ENCODE data around the gene CDC42BPA. TPM values are rescaled to one million over a fixed set of nuclear protein-coding genes. Genes with fewer than 3 reads are reported as not detected.
"Not testable (repeated sequence)": the region's sequence is repeated elsewhere in the genome, so short reads cannot be mapped to it uniquely, and the experiment has no call there.

Gene CDC42BPA
- total and polyA plus RNA-seq, 4 donors: 8.1 to 71.3 (median 33.0) TPM

DNA sequence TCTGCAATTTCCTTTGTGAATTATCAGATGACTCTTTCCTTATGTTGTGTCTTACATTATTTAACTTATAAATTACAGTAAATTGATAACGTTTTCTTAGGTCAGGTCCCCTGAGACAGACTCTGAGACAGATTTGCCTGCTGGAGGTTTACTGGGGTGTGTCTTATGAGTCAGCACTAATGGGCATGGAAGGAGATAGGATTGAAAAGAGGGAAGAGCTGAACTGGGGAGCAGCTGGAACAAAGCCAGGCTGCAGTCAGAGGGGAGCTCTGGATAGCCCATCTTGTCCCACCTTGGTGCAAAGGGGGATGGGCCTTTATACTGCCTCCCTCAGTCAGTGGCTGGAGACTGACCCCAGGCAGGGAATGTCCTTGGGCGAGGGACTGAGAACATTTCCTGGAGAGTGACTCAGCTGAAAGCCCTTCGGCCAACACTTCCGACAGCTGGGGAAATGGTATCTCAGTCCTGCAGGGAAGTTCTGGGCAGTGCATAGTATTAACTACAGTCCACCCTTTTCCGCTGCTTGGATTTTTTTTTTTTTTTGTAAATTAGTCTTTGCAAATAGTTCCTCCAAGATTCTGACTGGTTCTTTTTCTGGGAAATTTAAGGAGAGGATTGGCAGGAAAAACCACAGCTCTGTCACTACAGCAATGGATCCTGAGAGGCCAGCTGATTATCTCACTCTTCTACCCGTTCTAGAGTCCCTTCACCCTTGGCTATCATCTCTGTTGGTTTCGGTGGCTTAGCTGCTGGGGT, 39.1 kb upstream of the CDC42BPA start:
- Histone ChIP-seq H3K9me3 (ENCODE audit: control insufficient read depth, low read length) (no peaks in the 10 kb centered on the region), H3K27me3 (ENCODE audit: control insufficient read depth in 1 of 2, insufficient read depth in 2 of 2, low read length in 1 of 2) (no peaks in the 10 kb centered on the region), H3K27ac (ENCODE audit: low read depth in 1 of 2, low read length in 2 of 2) (no peak overlapping the region), H3K36me3 (ENCODE audit: control insufficient read depth in 1 of 2, insufficient read depth in 2 of 2, low read length in 1 of 2) (no peaks in the 10 kb centered on the region), H3K4me3 (ENCODE audit: low read length in 2 of 2) (no peak overlapping the region), H3K4me1 (ENCODE audit: control insufficient read depth in 1 of 2, insufficient read depth in 2 of 2, low read length in 2 of 2) (no peaks in the 10 kb centered on the region)
- ATAC-seq (ENCODE audit: low FRiP score) (peak; percentile 76), DNase-seq (peak; percentile 72 to 80)
- WGBS, 2 donors: 39 to 48% methylated on average over 7 of the region's 7 CpGs
- intact Hi-C loops (cut with DNase I): no loop called here

DNA sequence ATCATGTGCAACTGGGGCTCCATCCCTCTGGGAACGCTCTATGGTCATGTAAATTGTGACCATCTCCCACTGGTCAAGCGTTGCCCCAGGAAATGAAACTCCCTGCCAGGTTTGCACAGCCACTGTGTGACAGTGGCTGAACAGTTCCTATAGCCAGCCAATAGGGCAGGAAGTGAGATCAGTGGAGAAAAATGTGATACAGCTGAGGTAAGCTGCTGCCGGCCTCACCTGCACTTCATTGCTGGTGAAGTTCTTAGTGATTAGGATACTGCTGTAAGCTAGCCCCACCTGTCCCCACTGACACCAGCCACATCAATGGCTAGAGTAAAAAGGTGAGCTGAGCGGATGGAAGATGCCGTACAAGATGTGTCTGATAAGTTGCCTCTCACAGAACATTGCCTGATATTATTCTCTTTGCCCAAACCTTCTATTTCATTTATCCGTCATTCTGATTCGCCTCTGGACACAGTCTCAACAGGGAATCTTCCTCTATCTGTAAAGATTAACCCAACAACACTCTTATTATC, 38.4 kb upstream of the CDC42BPA start:
- WGBS, 2 donors: 81 to 86% methylated on average over 7 of the region's 7 CpGs
- no peak overlapping the region for H3K27ac ChIP-seq (ENCODE audit: low read depth in 1 of 2, low read length in 2 of 2)

DNA sequence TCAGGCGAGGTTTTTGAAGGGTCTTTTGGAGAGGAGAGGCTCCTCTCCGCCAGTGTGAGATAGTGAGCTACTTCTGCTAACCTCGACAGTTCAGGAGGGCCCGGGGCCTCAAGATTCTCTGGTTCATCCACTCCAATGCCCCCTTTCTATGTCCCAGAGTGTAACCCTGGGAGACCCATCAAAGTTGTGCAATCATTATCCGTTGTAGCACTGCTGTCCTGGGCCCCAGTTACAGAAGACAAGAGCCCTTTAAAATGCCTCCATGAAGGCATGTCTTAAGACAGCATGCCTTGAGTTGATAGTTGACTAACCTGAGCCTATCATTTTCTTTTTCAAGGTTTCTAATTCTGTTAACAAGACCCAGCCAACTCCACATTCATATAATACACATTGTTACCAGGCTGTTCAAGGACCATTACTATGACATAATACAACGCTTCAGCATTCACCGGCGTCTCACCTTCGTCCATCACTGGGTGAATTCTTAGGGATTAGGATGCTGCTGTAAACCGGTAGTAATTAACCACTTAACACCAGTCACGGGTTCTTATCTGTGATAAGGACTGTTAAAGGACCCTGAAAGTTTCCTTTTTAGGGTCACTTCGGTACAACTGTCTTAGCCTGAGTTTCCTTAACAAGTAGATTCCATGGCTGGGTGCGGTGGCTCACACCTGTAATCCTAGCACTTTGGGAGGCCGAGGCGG, 37.4 kb upstream of the CDC42BPA start:
- 94% methylated on average over 15 of the region's 15 CpGs for WGBS, 2 donors
- no peaks in the 10 kb centered on the region for H3K4me1 ChIP-seq (ENCODE audit: control insufficient read depth in 1 of 2, insufficient read depth in 2 of 2, low read length in 2 of 2)

More for the DNA sequence above, 38.4 kb upstream of the CDC42BPA start:
- intact Hi-C loops (cut with DNase I): no loop called here
- no peak for ATAC-seq (ENCODE audit: low FRiP score)
- H3K27me3 ChIP-seq (ENCODE audit: control insufficient read depth in 1 of 2, insufficient read depth in 2 of 2, low read length in 1 of 2): no peaks in the 10 kb centered on the region
- H3K36me3 ChIP-seq (ENCODE audit: control insufficient read depth in 1 of 2, insufficient read depth in 2 of 2, low read length in 1 of 2): no peaks in the 10 kb centered on the region
- no peak overlapping the region for H3K4me3 ChIP-seq (ENCODE audit: low read length in 2 of 2)
- DNase-seq: no peak
- no peaks in the 10 kb centered on the region for H3K9me3 ChIP-seq (ENCODE audit: control insufficient read depth, low read length)
- H3K4me1 ChIP-seq (ENCODE audit: control insufficient read depth in 1 of 2, insufficient read depth in 2 of 2, low read length in 2 of 2): no peaks in the 10 kb centered on the region

DNA sequence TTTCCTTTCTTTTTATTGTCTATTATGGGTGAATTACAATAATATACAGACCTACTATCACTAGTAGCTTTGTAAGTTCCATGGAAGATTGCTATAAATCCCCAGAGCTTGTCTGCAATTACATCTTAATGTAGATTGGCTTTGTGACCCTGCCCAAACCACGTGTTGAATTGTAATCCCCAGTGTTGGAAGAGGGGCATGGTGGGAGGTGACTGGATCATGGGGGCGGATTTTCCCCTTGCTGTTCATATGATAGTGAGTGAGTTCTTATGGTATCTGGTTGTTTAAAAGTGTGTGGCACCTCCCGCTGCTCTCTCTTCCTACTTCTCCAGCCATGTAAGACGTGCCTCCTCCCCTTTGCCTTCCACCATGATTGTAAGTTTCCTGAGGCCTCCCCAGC, 34.9 kb upstream of the CDC42BPA start:
- no peak overlapping the region for H3K4me3 ChIP-seq (ENCODE audit: low read length in 2 of 2)
- 89 to 91% methylated on average over 4 of the region's 4 CpGs for WGBS, 2 donors
- no peaks in the 10 kb centered on the region for H3K36me3 ChIP-seq (ENCODE audit: control insufficient read depth in 1 of 2, insufficient read depth in 2 of 2, low read length in 1 of 2)
- H3K4me1 ChIP-seq (ENCODE audit: control insufficient read depth in 1 of 2, insufficient read depth in 2 of 2, low read length in 2 of 2): no peaks in the 10 kb centered on the region
- no peaks in the 10 kb centered on the region for H3K27me3 ChIP-seq (ENCODE audit: control insufficient read depth in 1 of 2, insufficient read depth in 2 of 2, low read length in 1 of 2)
- H3K9me3 ChIP-seq (ENCODE audit: control insufficient read depth, low read length): no peaks in the 10 kb centered on the region
- no peak overlapping the region for H3K27ac ChIP-seq (ENCODE audit: low read depth in 1 of 2, low read length in 2 of 2)
- ATAC-seq (ENCODE audit: low FRiP score) (no peak), DNase-seq (no peak)
- intact Hi-C loops (cut with DNase I): no loop called here

More for the DNA sequence above, 37.4 kb upstream of the CDC42BPA start:
- no peak overlapping the region for H3K4me3 ChIP-seq (ENCODE audit: low read length in 2 of 2)
- H3K36me3 ChIP-seq (ENCODE audit: control insufficient read depth in 1 of 2, insufficient read depth in 2 of 2, low read length in 1 of 2): no peaks in the 10 kb centered on the region
- DNase-seq (no peak), ATAC-seq (ENCODE audit: low FRiP score) (no peak)
- H3K27ac ChIP-seq (ENCODE audit: low read depth in 1 of 2, low read length in 2 of 2): no peak overlapping the region
- intact Hi-C loops (cut with DNase I): no loop called here
- no peaks in the 10 kb centered on the region for H3K9me3 ChIP-seq (ENCODE audit: control insufficient read depth, low read length)
- no peaks in the 10 kb centered on the region for H3K27me3 ChIP-seq (ENCODE audit: control insufficient read depth in 1 of 2, insufficient read depth in 2 of 2, low read length in 1 of 2)

DNA sequence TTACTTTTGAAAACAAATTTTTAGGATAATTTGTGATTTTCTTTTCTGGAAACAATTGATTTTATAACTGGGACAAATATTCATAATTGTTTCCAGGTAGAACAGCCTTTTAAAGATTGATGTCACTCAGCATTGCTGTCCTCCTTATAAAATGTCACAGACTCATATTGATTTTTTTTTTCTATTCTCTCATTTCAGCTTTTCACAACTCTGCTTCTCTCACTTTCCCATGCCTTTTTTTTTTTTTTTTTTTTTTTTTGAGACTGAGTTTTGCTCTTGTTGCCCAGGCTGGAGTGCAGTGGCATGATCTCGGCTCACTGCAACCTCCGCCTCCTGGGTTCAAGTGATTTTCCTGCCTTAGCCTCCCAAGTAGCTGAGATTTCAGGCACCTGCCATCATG, 33.9 kb upstream of the CDC42BPA start:
- DNase-seq; H3K36me3 ChIP-seq (ENCODE audit: control insufficient read depth in 1 of 2, insufficient read depth in 2 of 2, low read length in 1 of 2); H3K27ac ChIP-seq (ENCODE audit: low read depth in 1 of 2, low read length in 2 of 2); H3K27me3 ChIP-seq (ENCODE audit: control insufficient read depth in 1 of 2, insufficient read depth in 2 of 2, low read length in 1 of 2); ATAC-seq (ENCODE audit: low FRiP score); H3K4me3 ChIP-seq (ENCODE audit: low read length in 2 of 2); H3K4me1 ChIP-seq (ENCODE audit: control insufficient read depth in 1 of 2, insufficient read depth in 2 of 2, low read length in 2 of 2); intact Hi-C loops (cut with DNase I); H3K9me3 ChIP-seq (ENCODE audit: control insufficient read depth, low read length): not testable (repeated sequence)
- 94 to 96% methylated on average over 2 of the region's 2 CpGs for WGBS, 2 donors

DNA sequence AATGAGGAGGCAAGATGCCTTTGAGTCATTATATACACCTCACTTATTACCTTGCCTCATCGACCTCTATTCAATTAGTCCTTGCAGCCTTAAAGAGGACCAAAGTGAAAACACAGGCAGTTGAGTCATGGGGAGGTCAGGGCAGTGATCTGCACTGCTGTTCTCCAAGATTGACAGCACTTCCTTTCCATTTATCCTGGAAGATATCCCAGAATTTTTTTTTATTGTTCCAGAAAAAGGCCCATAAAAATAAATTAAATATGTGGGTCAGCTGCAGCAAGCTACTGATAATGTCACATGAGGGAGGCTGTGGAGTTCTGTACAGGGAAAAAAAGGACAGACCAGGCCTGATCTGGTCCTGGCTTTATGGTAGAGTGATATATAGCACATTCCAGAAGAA, 33.2 kb upstream of the CDC42BPA start:
- ATAC-seq (ENCODE audit: low FRiP score): peak; percentile 70
- Histone ChIP-seq H3K27ac (ENCODE audit: low read depth in 1 of 2, low read length in 2 of 2) (no peak overlapping the region), H3K9me3 (ENCODE audit: control insufficient read depth, low read length) (no peaks in the 10 kb centered on the region), H3K4me1 (ENCODE audit: control insufficient read depth in 1 of 2, insufficient read depth in 2 of 2, low read length in 2 of 2) (no peaks in the 10 kb centered on the region), H3K4me3 (ENCODE audit: low read length in 2 of 2) (no peak overlapping the region), H3K27me3 (ENCODE audit: control insufficient read depth in 1 of 2, insufficient read depth in 2 of 2, low read length in 1 of 2) (no peaks in the 10 kb centered on the region), H3K36me3 (ENCODE audit: control insufficient read depth in 1 of 2, insufficient read depth in 2 of 2, low read length in 1 of 2) (no peaks in the 10 kb centered on the region)
- DNase-seq: no peak
- 0% methylated on average over 1 of the region's 1 CpG for WGBS, 2 donors
- intact Hi-C loops (cut with DNase I): no loop called here

DNA sequence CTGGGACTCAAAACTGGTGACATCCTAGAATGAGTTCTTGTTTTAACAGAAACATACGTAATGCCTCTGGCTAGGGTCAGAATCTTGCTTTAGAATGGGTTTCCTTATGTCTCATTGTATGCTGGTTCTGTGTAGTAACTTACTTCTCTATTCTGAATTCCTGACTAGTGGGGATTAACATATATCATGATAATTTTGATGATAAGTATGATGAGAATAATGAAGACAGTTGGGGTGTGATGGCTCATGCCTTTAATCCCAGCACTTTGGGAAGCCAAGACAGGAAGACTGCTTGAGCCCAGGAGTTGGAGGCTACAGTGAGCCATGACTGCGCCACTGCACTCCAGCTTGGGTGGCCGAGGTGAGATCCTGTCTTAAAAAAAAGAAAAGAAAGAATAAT, 31.7 kb upstream of the CDC42BPA start:
- Histone ChIP-seq H3K36me3 (ENCODE audit: control insufficient read depth in 1 of 2, insufficient read depth in 2 of 2, low read length in 1 of 2) (no peaks in the 10 kb centered on the region), H3K27ac (ENCODE audit: low read depth in 1 of 2, low read length in 2 of 2) (no peak overlapping the region), H3K4me1 (ENCODE audit: control insufficient read depth in 1 of 2, insufficient read depth in 2 of 2, low read length in 2 of 2) (no peaks in the 10 kb centered on the region), H3K27me3 (ENCODE audit: control insufficient read depth in 1 of 2, insufficient read depth in 2 of 2, low read length in 1 of 2) (no peaks in the 10 kb centered on the region), H3K9me3 (ENCODE audit: control insufficient read depth, low read length) (no peaks in the 10 kb centered on the region), H3K4me3 (ENCODE audit: low read length in 2 of 2) (no peak overlapping the region)
- ATAC-seq (ENCODE audit: low FRiP score): no peak
- 98% methylated on average over 3 of the region's 3 CpGs for WGBS, 2 donors
- intact Hi-C loops (cut with DNase I): loop anchor here in 1 of 2 donors (10.0 kb wide), 1 partner anchor 735 kb away; the partner anchor contains the start of gene ARF1
- no peak for DNase-seq

DNA sequence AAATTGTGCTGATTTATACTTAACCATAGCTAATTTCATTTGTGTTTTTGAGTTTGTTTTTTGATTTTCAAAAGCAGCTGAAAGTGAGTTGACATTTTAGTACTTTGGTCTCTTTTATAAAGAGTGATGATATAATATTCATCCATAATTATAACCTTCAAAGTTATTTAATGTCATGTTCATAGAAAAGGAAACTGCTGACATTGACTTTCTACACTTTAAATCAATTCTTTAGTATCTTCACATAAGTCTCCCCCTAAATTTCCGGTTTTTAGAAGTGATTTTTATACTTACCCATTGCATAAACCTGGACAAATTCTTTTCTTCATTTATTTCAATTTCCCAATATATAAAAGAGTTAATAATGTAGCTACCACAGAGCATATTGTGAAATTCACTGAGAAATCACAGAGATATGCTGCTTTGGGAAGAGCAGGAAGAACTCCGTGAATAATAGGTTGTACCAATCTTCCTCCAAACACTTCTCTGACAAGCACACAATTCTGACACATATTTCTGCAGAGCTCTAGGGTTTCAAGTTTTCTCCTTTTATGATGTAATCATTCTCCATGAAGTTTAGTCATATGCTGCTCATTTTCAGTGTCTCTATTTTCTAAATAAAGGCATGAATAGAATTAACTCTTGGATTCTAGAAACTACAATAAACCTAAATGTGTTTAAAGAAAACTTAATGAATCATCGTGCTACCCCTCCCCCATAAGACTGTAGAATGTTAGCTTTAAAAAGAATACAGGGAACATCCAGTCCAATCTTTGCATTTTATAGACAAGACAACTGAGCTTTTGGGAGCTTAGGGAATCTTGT, 25.6 kb upstream of the CDC42BPA start:
- Histone ChIP-seq H3K36me3 (ENCODE audit: control insufficient read depth in 1 of 2, insufficient read depth in 2 of 2, low read length in 1 of 2) (no peaks in the 10 kb centered on the region), H3K4me1 (ENCODE audit: control insufficient read depth in 1 of 2, insufficient read depth in 2 of 2, low read length in 2 of 2) (no peaks in the 10 kb centered on the region), H3K9me3 (ENCODE audit: control insufficient read depth, low read length) (no peaks in the 10 kb centered on the region), H3K4me3 (ENCODE audit: low read length in 2 of 2) (no peak overlapping the region), H3K27ac (ENCODE audit: low read depth in 1 of 2, low read length in 2 of 2) (no peak overlapping the region), H3K27me3 (ENCODE audit: control insufficient read depth in 1 of 2, insufficient read depth in 2 of 2, low read length in 1 of 2) (no peaks in the 10 kb centered on the region)
- WGBS, 2 donors: 33 to 36% methylated on average over 3 of the region's 3 CpGs
- ATAC-seq (ENCODE audit: low FRiP score): no peak
- intact Hi-C loops (cut with DNase I): loop anchor here in 1 of 2 donors (10.0 kb wide), 1 partner anchor 741 kb away; the partner anchor contains the start of gene ARF1
- DNase-seq: no peak

All from aorta (tissue), 5 donors.